OCI-LY1 (cell line): ENCODE data around the gene AUP1.
A peak's percentile ranks its signal among the peaks of the same experiment; 100 is the strongest.

ENCODE experiments used
- H2AFZ ChIP-seq: fragments of 200-600 bp; sonication (generic), shearing (Covaris generic); 2 replicates; pipeline ENCODE4 v1.6.0; 2014; ENCODE audit warnings: antibody characterized with exemption, mild to moderate bottlenecking, low read length
- H3F3A ChIP-seq: fragments of 200-600 bp; sonication (generic), shearing (Covaris generic); 2 replicates; pipeline ENCODE4 v1.6.0; 2014; ENCODE audit warnings: mild to moderate bottlenecking, antibody characterized with exemption, low read length, moderate library complexity; ENCODE audit not compliant: insufficient read depth
- H3K27ac ChIP-seq: fragments of 200-600 bp; sonication (generic); 2 replicates; pipeline ENCODE4 v1.5.1; 2014; ENCODE audit warnings: low read length, mixed run types, mild to moderate bottlenecking, low read depth; ENCODE audit not compliant: poor library complexity, severe bottlenecking
- H3K27me3 ChIP-seq: fragments of 200-600 bp; sonication (generic); 2 replicates; pipeline ENCODE4 v1.6.0; 2014; ENCODE audit warnings: antibody characterized with exemption, mild to moderate bottlenecking, low read length, moderate library complexity; ENCODE audit not compliant: insufficient read depth
- H3K36me3 ChIP-seq: fragments of 200-600 bp; sonication (generic); 2 replicates; pipeline ENCODE4 v1.6.1; 2014; ENCODE audit warnings: mild to moderate bottlenecking, antibody characterized with exemption, low read length, moderate library complexity, mixed read lengths; ENCODE audit not compliant: insufficient read depth
- H3K4me1 ChIP-seq: fragments of 200-600 bp; sonication (generic); 2 replicates; pipeline ENCODE4 v1.5.1; 2014; ENCODE audit warnings: mild to moderate bottlenecking, low read length, moderate library complexity; ENCODE audit not compliant: insufficient read depth, severe bottlenecking
- H3K4me2 ChIP-seq: fragments of 200-600 bp; sonication (generic), shearing (Covaris generic); 2 replicates; pipeline ENCODE4 v1.6.1; 2014; ENCODE audit warnings: low read length
- H3K4me3 ChIP-seq: fragments of 200-600 bp; sonication (generic); 2 replicates; pipeline ENCODE4 v1.5.1; 2014; ENCODE audit warnings: low read length, low read depth, mild to moderate bottlenecking, mixed read lengths; ENCODE audit not compliant: poor library complexity, severe bottlenecking
- H3K79me2 ChIP-seq: fragments of 200-600 bp; shearing (Covaris generic); 2 replicates; pipeline ENCODE4 v1.6.1; 2016; ENCODE audit warnings: mixed run types, low read length, mixed read lengths; ENCODE audit not compliant: insufficient read depth
- H3K9ac ChIP-seq: fragments of 200-600 bp; sonication (generic), shearing (Covaris generic); 2 replicates; pipeline ENCODE4 v1.6.1; 2014; ENCODE audit warnings: mild to moderate bottlenecking, low read length, mixed read lengths
- H3K9me2 ChIP-seq: fragments of 200-600 bp; sonication (generic), shearing (Covaris generic); 2 replicates; pipeline ENCODE4 v1.6.1; 2014; ENCODE audit warnings: low read depth, mild to moderate bottlenecking, low read length, mixed read lengths
- H3K9me3 ChIP-seq: fragments of 200-600 bp; shearing (Covaris generic); 2 replicates; pipeline ENCODE4 v1.6.1; 2014; ENCODE audit warnings: low read length, mixed read lengths
- H4K20me1 ChIP-seq: fragments of 200-600 bp; sonication (generic), shearing (Covaris generic); 2 replicates; pipeline ENCODE4 v1.6.0; 2016; ENCODE audit warnings: mild to moderate bottlenecking, low read length; ENCODE audit not compliant: insufficient read depth
- EZH2 ChIP-seq: fragments of 200-600 bp; sonication (generic), shearing (Covaris generic); IDR thresholded peaks from 2 replicates; pipeline ENCODE4 v1.8.0; 2017; ENCODE audit warnings: borderline replicate concordance, mixed run types, mild to moderate bottlenecking, antibody characterized with exemption, low read length, moderate library complexity, mixed read lengths
- TF ChIP-seq, protein P1 (sequence below): fragments of 200-600 bp; sonication (generic), shearing (Covaris generic); IDR thresholded peaks from 2 replicates; pipeline ENCODE4 v1.5.1; 2017; ENCODE audit warnings: mild to moderate bottlenecking, antibody characterized with exemption, low read length, moderate library complexity, mixed read lengths

Gene AUP1

GRCh38 chr2:74481961-74482800 is 47.3 kb downstream of the AUP1 start:
- Histone ChIP-seq H3K9ac (peak overlapping the region; percentile 91), H3K36me3 (peaks cover 26% of the 10 kb centered on the region; the same call in 1 of the 2 replicates), H4K20me1 (no peaks in the 10 kb centered on the region), H3K9me2 (no peaks in the 10 kb centered on the region), H3K27me3 (no peaks in the 10 kb centered on the region), H3K79me2 (0 out of 2 replicates have a peak, but pooled peaks cover 6% of the 10 kb centered on the region), H3F3A (no peaks in the 10 kb centered on the region; the same call in 1 of the 2 replicates), H3K4me3 (peak overlapping the region; percentile 91), H3K27ac (peak overlapping the region; percentile 85), H3K9me3 (no peaks in the 10 kb centered on the region), H3K4me2 (peak overlapping the region; percentile 98), H3K4me1 (peaks cover 29% of the 10 kb centered on the region), H2AFZ (no peak overlapping the region)
- no peak for TF ChIP-seq EZH2
- TF ChIP-seq, protein P1, sequence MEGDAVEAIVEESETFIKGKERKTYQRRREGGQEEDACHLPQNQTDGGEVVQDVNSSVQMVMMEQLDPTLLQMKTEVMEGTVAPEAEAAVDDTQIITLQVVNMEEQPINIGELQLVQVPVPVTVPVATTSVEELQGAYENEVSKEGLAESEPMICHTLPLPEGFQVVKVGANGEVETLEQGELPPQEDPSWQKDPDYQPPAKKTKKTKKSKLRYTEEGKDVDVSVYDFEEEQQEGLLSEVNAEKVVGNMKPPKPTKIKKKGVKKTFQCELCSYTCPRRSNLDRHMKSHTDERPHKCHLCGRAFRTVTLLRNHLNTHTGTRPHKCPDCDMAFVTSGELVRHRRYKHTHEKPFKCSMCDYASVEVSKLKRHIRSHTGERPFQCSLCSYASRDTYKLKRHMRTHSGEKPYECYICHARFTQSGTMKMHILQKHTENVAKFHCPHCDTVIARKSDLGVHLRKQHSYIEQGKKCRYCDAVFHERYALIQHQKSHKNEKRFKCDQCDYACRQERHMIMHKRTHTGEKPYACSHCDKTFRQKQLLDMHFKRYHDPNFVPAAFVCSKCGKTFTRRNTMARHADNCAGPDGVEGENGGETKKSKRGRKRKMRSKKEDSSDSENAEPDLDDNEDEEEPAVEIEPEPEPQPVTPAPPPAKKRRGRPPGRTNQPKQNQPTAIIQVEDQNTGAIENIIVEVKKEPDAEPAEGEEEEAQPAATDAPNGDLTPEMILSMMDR: no peak

DNA sequence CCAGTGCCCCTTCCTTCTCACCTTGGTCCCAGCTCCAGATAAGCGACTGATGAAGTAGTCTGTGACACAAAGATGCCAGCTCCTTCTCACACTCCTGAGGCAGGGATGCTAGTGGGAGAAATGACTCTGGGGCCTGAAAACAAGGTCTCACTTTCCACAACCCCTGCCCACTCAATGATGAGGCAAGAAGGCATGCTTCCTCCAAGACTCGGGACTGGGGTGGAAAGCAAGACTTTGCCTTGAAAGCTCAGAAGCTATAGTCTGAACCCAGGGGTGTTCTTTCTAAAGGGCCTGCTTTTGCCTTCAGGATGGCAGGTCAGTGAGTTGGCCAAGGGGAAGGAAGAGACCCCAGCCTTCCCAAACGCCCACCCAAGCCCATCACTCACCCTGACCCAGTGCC is 48.1 kb downstream of the AUP1 start:
- H3K36me3 ChIP-seq: peaks cover 26% of the 10 kb centered on the region; the same call in 1 of the 2 replicates
- H3K4me1 ChIP-seq: peaks cover 29% of the 10 kb centered on the region
- H2AFZ ChIP-seq: no peak overlapping the region
- TF ChIP-seq, protein P1: no peak
- no peak for TF ChIP-seq EZH2
- H3K27ac ChIP-seq: no peak overlapping the region
- no peaks in the 10 kb centered on the region for H4K20me1 ChIP-seq
- H3K4me2 ChIP-seq: peak overlapping the region; percentile 98
- no peaks in the 10 kb centered on the region for H3K27me3 ChIP-seq
- peak overlapping the region; percentile 91 for H3K9ac ChIP-seq
- H3K79me2 ChIP-seq: 0 out of 2 replicates have a peak, but pooled peaks cover 6% of the 10 kb centered on the region
- no peaks in the 10 kb centered on the region for H3K9me2 ChIP-seq
- H3K9me3 ChIP-seq: no peaks in the 10 kb centered on the region
- H3K4me3 ChIP-seq: peak overlapping the region; percentile 91
- H3F3A ChIP-seq: no peaks in the 10 kb centered on the region; the same call in 1 of the 2 replicates
